ENCODE results near the gene MDP1. TPM values are rescaled to one million over a fixed set of nuclear protein-coding genes. Genes with fewer than 3 reads are reported as not detected.

The MDP1 gene
- total RNA-seq, 4 donors from 2014 or later: 11.1 to 17.5 (median 14.4) TPM

DNA sequence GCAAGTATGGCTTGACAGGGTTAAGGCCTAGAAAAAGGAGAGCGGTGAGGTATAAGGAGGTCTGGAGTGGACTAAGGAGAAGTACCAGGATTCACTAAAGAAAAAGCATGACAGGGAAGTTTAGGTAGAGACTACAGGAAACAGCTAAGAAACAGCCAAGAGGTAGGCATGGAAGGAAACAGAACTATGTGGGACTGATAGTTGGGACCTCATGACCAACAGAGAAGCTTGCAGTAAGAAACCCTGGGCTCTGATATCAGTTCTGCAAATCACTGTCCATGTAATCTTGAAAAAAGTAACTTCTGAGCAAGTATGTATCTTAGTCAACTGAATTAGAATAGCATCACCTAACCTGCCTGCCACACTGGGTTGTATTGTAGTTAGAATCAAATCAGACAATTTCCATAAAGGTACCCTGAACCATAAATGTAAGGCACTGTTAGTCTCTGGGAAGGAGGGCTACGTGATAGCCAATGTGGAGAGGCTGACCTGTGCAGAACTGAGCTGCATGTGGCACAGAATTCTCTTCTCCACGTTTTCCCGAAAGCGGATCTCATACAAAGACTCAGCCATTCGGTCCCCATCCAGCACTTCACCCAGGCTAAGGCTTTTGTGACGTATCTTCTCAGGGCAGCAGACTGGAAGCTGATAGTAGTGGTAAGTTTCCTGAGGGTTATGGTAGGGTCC is 21.5 kb downstream of the MDP1 start:
- 92% methylated on average over 4 of the region's 7 CpGs for WGBS
- intact Hi-C loops (cut with DNase I): loop anchor here (2.0 kb wide), 1 partner anchor 18 kb away; the partner anchor contains the start of gene CHMP4A
- no peaks in the 10 kb centered on the region for H3K9me3 ChIP-seq

DNA sequence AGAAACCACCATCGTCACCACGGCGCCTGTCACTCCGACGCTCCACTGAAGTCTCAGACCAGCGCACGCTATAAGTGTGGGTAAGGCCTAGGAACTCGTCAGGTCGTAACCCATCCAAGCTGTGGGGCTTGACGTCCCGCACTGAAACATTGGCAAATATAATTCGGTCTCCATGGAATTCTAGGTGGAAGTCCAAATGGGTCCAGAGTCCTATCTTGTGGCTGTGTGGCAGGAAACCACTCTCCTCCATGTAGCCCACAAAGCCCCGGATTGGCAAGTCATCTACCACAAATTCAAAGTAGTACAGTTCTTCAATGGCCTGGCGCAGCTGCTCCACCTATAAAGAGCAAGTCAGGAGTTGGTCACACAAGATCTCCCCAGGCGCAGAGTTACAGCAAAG is 22.9 kb downstream of the MDP1 start:
- intact Hi-C loops (cut with DNase I): no loop called here
- H3K4me1 ChIP-seq: peaks cover 35 to 67% (median 53%) of the 10 kb centered on the region in 4 donors
- H3K27me3 ChIP-seq: no peaks in the 10 kb centered on the region
- 95% methylated on average over 12 of the region's 15 CpGs for WGBS
- H3K36me3 ChIP-seq: peaks cover 16 to 39% (median 34%) of the 10 kb centered on the region in 4 donors
- H3K4me3 ChIP-seq: no peak overlapping the region
- TF ChIP-seq, protein P1, sequence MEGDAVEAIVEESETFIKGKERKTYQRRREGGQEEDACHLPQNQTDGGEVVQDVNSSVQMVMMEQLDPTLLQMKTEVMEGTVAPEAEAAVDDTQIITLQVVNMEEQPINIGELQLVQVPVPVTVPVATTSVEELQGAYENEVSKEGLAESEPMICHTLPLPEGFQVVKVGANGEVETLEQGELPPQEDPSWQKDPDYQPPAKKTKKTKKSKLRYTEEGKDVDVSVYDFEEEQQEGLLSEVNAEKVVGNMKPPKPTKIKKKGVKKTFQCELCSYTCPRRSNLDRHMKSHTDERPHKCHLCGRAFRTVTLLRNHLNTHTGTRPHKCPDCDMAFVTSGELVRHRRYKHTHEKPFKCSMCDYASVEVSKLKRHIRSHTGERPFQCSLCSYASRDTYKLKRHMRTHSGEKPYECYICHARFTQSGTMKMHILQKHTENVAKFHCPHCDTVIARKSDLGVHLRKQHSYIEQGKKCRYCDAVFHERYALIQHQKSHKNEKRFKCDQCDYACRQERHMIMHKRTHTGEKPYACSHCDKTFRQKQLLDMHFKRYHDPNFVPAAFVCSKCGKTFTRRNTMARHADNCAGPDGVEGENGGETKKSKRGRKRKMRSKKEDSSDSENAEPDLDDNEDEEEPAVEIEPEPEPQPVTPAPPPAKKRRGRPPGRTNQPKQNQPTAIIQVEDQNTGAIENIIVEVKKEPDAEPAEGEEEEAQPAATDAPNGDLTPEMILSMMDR (IDR thresholded peaks at IDR 0.05): no peak
- TF ChIP-seq POLR2A (IDR thresholded peaks at IDR 0.05; ENCODE audit: low read depth) (no peak), EP300 (IDR thresholded peaks at IDR 0.05) (no peak), POLR2AphosphoS5 (IDR thresholded peaks at IDR 0.05) (no peak)
- no peaks in the 10 kb centered on the region for H3K9me3 ChIP-seq
- no peak overlapping the region for H3K27ac ChIP-seq (replicated peaks in 1 of 4)
- no peak for DNase-seq (ENCODE audit: extremely low spot score)

More for the DNA sequence above, 21.5 kb downstream of the MDP1 start:
- peaks cover 16 to 38% (median 34%) of the 10 kb centered on the region in 4 donors for H3K36me3 ChIP-seq
- no peaks in the 10 kb centered on the region for H3K27me3 ChIP-seq
- H3K27ac ChIP-seq (replicated peaks in 1 of 4): peak overlapping the region; percentile 95 to 98 (median 96)
- H3K4me3 ChIP-seq: peak overlapping the region; percentile 82 to 89 (median 84)
- peaks cover 33 to 66% (median 49%) of the 10 kb centered on the region in 4 donors for H3K4me1 ChIP-seq
- no peak for DNase-seq (ENCODE audit: extremely low spot score)
- TF ChIP-seq POLR2AphosphoS5 (IDR thresholded peaks at IDR 0.05) (no peak), POLR2A (IDR thresholded peaks at IDR 0.05; ENCODE audit: low read depth) (no peak), EP300 (IDR thresholded peaks at IDR 0.05) (no peak)
- TF ChIP-seq, protein P1 (IDR thresholded peaks at IDR 0.05): no peak

DNA sequence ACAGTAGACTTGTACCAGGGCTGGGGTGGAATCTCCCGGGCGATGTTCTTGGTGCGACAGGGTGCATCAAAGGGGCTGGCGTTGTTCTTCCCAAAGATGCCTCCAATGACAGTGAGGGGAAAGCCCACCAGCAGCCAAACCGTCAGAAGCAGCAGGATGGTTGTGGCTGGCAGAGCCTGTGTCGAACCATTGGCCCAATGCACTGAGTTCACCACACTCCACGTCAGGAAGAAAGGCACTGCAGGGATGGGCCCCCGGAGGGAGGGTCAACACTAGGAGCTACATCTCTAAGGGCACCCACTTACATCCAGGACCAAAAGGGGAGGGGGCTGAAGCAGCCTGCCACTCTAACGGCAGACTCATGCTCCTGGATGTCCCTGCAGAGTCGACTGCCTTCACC is 25.4 kb downstream of the MDP1 start:
- TF ChIP-seq EP300 (IDR thresholded peaks at IDR 0.05) (no peak), POLR2AphosphoS5 (IDR thresholded peaks at IDR 0.05) (no peak), POLR2A (IDR thresholded peaks at IDR 0.05; ENCODE audit: low read depth) (no peak)
- TF ChIP-seq, protein P1 (IDR thresholded peaks at IDR 0.05): no peak
- peaks cover 27 to 58% (median 46%) of the 10 kb centered on the region in 4 donors for H3K4me1 ChIP-seq
- no peak overlapping the region for H3K27ac ChIP-seq (replicated peaks in 1 of 4)
- H3K9me3 ChIP-seq: no peaks in the 10 kb centered on the region
- no peak for DNase-seq (ENCODE audit: extremely low spot score)
- 93% methylated on average over 10 of the region's 10 CpGs for WGBS
- H3K4me3 ChIP-seq: no peak overlapping the region
- no peaks in the 10 kb centered on the region for H3K27me3 ChIP-seq
- intact Hi-C loops (cut with DNase I): no loop called here
- peaks cover 32 to 56% (median 48%) of the 10 kb centered on the region in 4 donors for H3K36me3 ChIP-seq

DNA sequence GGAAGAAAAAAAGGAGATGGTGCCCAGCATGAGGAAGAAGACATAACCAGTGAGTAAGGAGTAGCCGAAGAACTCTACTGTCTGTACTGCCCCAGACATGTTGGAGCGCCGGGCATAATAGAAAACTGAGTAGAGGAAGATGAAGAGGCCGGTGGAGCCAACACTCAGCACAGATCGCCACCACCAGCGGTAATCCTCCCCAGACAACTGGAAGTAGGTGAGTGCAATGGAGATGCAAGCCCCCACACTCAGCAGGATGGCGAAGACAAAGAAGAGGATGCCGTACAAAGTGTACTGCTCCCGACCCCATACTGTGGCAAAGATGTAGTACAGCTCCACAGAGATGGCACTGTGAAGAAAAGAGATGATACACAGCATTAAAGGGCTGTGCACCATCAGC is 26.4 kb downstream of the MDP1 start:
- Histone ChIP-seq H3K27ac (replicated peaks in 1 of 4) (peak overlapping the region in 3 of 4 donors; percentile 35 to 89 (median 70)), H3K36me3 (peaks cover 40 to 65% (median 58%) of the 10 kb centered on the region in 4 donors), H3K27me3 (no peaks in the 10 kb centered on the region), H3K4me3 (no peak overlapping the region), H3K9me3 (no peaks in the 10 kb centered on the region), H3K4me1 (peaks cover 22 to 51% (median 40%) of the 10 kb centered on the region in 4 donors)
- intact Hi-C loops (cut with DNase I): no loop called here
- TF ChIP-seq POLR2AphosphoS5 (IDR thresholded peaks at IDR 0.05): no peak
- no peak for TF ChIP-seq EP300 (IDR thresholded peaks at IDR 0.05)
- TF ChIP-seq, protein P1 (IDR thresholded peaks at IDR 0.05): no peak
- no peak for TF ChIP-seq POLR2A (IDR thresholded peaks at IDR 0.05; ENCODE audit: low read depth)
- 92% methylated on average over 9 of the region's 9 CpGs for WGBS
- DNase-seq (ENCODE audit: extremely low spot score): no peak
